K562 (cell line): ENCODE measurements around the gene GVQW3. TPM values are rescaled to one million over a fixed set of nuclear protein-coding genes. Genes with fewer than 3 reads are reported as not detected.

ENCODE experiments used
- ATAC-seq: fragments of 200-7000 bp; cut with Tn5 transposase; 3 replicates; pipeline ENCODE4 v1.9.1; 2020; ENCODE audit warnings: moderate library complexity
- BruUV-seq: library from RNA; stranded (reverse); fragments of 400-500 nt; replicated peaks from 2 replicates; lab custom pipeline; 2021; lab: Mats Ljungman, UMichigan
- CTCF ChIA-PET: fragments of 300-600 bp; formaldehyde crosslinking; extraction: SDS; loops from one replicate; lab custom pipeline; 2021; ENCODE audit warnings: low intra/inter-chr PET ratio; lab: Yijun Ruan, JAX
- POLR2A ChIA-PET: fragments of 300-600, 350-650 bp; sonication (Branson Sonifier 250); formaldehyde crosslinking; extraction: SDS; loops from one replicate; lab custom pipeline; 2021; ENCODE audit warnings: antibody characterized with exemption, inconsistent platforms; lab: Yijun Ruan, JAX
- DNase-seq, 4 experiments: peaks; one replicate each; pipeline versions ENCODE4 v3.0.0 to v3.0.0-alpha.2; 2011 to 2018; ENCODE audit warnings: low spot score in 3 of 4, mixed read lengths in 3 of 4; ENCODE audit errors: extremely low read depth in 1 of 4
- FAIRE-seq: peaks from 2 replicates; lab custom pipeline; 2011; peaks lifted over from hg19 to GRCh38; lab: Jason Lieb, UNC
- H2AFZ ChIP-seq: 2 replicates; pipeline ENCODE4 v1.6.0; 2011; ENCODE audit warnings: low read depth, low read length, control low read depth, inconsistent platforms
- H3K27ac ChIP-seq: fragments of 200-600 bp; 3 replicates; pipeline ENCODE4 v1.8.0; 2011; ENCODE audit warnings: low read depth, mild to moderate bottlenecking, control low read depth, inconsistent platforms, low read length, moderate library complexity, mixed read lengths; ENCODE audit errors: extremely low read depth
- H3K27me3 ChIP-seq, 2 experiments: fragments of 300-600 bp in 1 of 2; 2 replicates in 1 of 2; 3 replicates in 1 of 2; pipeline versions ENCODE4 v1.6.0 to v1.8.0; 2011; ENCODE audit warnings: inconsistent platforms in 2 of 2, low read length in 2 of 2, mild to moderate bottlenecking in 1 of 2, mixed read lengths in 1 of 2, moderate library complexity in 1 of 2; ENCODE audit not compliant: control insufficient read depth in 2 of 2, insufficient read depth in 2 of 2
- H3K36me3 ChIP-seq: fragments of 300-600 bp; 3 replicates; pipeline ENCODE4 v1.8.0; 2011; ENCODE audit warnings: mild to moderate bottlenecking, low read length, inconsistent platforms; ENCODE audit not compliant: control insufficient read depth, insufficient read depth
- H3K4me1 ChIP-seq, 2 experiments: fragments of 200-600 bp in 1 of 2; replicated peaks in 1 of 2; 2 replicates in 1 of 2; 3 replicates in 1 of 2; pipeline versions ENCODE4 v1.5.1 to v1.8.0; 2011; ENCODE audit warnings: inconsistent platforms in 2 of 2, low read length in 2 of 2, mild to moderate bottlenecking in 1 of 2, mixed read lengths in 1 of 2, moderate library complexity in 1 of 2; ENCODE audit not compliant: control insufficient read depth in 2 of 2, insufficient read depth in 2 of 2
- H3K4me2 ChIP-seq: 2 replicates; pipeline ENCODE4 v1.6.1; 2011; ENCODE audit warnings: low read length, control low read depth, inconsistent platforms, mixed read lengths; ENCODE audit not compliant: insufficient read depth
- H3K4me3 ChIP-seq: fragments of 200-600 bp; sonication (generic), shearing (Covaris generic); 2 replicates; pipeline ENCODE4 v1.5.1; 2016; ENCODE audit warnings: control low read depth, inconsistent platforms
- H3K79me2 ChIP-seq: fragments of 200-600 bp; 3 replicates; pipeline ENCODE4 v1.8.0; 2011; ENCODE audit warnings: low read length, inconsistent platforms; ENCODE audit not compliant: control insufficient read depth, insufficient read depth
- H3K9ac ChIP-seq, 2 experiments: 2 replicates each; pipeline versions ENCODE4 v1.6.0 to v1.6.1; 2011; ENCODE audit warnings: low read depth in 2 of 2, low read length in 2 of 2, control low read depth in 1 of 2, inconsistent platforms in 1 of 2, mild to moderate bottlenecking in 1 of 2, mixed read lengths in 1 of 2; ENCODE audit not compliant: insufficient read depth in 1 of 2
- H3K9me1 ChIP-seq: one replicate; pipeline ENCODE4 v1.6.0; 2011; ENCODE audit warnings: inconsistent platforms, mild to moderate bottlenecking, low read length, moderate library complexity; ENCODE audit not compliant: control insufficient read depth, insufficient read depth
- H3K9me3 ChIP-seq: replicated peaks from 2 replicates; pipeline ENCODE4 v1.5.1; 2011; ENCODE audit warnings: low read depth, low read length, inconsistent platforms; ENCODE audit not compliant: control insufficient read depth, insufficient read depth
- H4K20me1 ChIP-seq: replicated peaks from 2 replicates; pipeline ENCODE4 v1.6.1; 2011; ENCODE audit warnings: low read length, inconsistent platforms, mixed read lengths; ENCODE audit not compliant: control insufficient read depth, insufficient read depth
- ARNT ChIP-seq, 2 experiments: fragments of 450-650 bp; IDR thresholded peaks; 2 replicates each; pipeline ENCODE4 v1.6.1; 2016; ENCODE audit warnings: mild to moderate bottlenecking in 1 of 2
- BRD4 ChIP-seq: fragments of 200-600 bp; sonication (generic); IDR thresholded peaks from 2 replicates; pipeline ENCODE4 v1.6.1; 2017; ENCODE audit warnings: inconsistent platforms
- ETS1 ChIP-seq: conservative IDR thresholded peaks from 2 replicates; pipeline ENCODE4 v1.6.1; 2011; ENCODE audit warnings: low read depth, mild to moderate bottlenecking, low read length; ENCODE audit not compliant: control insufficient read depth
- EWSR1 ChIP-seq: fragments of 450-650 bp; IDR thresholded peaks from 2 replicates; pipeline ENCODE4 v1.6.1; 2018; ENCODE audit warnings: borderline replicate concordance, mild to moderate bottlenecking, low read depth, moderate library complexity; ENCODE audit not compliant: partially characterized antibody
- EZH2 ChIP-seq: IDR thresholded peaks from 2 replicates; pipeline ENCODE4 v1.6.1; 2012; ENCODE audit warnings: low read depth, mild to moderate bottlenecking, inconsistent platforms, low read length, borderline replicate concordance
- FOXA1 ChIP-seq: fragments of 450-650 bp; IDR thresholded peaks from 2 replicates; pipeline ENCODE4 v1.6.1; 2016; ENCODE audit warnings: mild to moderate bottlenecking, borderline replicate concordance
- FOXA3 ChIP-seq, 2 experiments: fragments of 450-650 bp in 1 of 2; sonication (generic) in 1 of 2; formaldehyde crosslinking; IDR thresholded peaks in 1 of 2; conservative IDR thresholded peaks in 1 of 2; 2 replicates each; pipeline versions ENCODE4 v1.4.0 to v1.8.0; 2020 to 2022; ENCODE audit warnings: mild to moderate bottlenecking in 2 of 2, missing genetic modification reagents in 1 of 2
- HNRNPH1 ChIP-seq: fragments of 200-400 bp; formaldehyde crosslinking; optimal IDR thresholded peaks from 2 replicates; pipeline ENCODE3; 2017; ENCODE audit warnings: low read depth, mild to moderate bottlenecking, low read length, moderate library complexity
- LCOR ChIP-seq: sonication (generic); formaldehyde crosslinking; IDR thresholded peaks from 2 replicates; pipeline ENCODE4 v1.8.0; 2022; ENCODE audit warnings: mild to moderate bottlenecking, missing genetic modification reagents
- MBD2 ChIP-seq: sonication (generic); IDR thresholded peaks from 2 replicates; pipeline ENCODE4 v1.6.1; 2016; ENCODE audit warnings: low read depth, borderline replicate concordance
- MYC ChIP-seq, 2 experiments: fragments of 250-450 bp in 1 of 2; sonication (Bioruptor Pico) in 1 of 2; IDR thresholded peaks; 2 replicates each; pipeline versions ENCODE4 v1.5.1 to v1.6.1; 2012 to 2021; ENCODE audit warnings: low read depth in 2 of 2, borderline replicate concordance in 1 of 2, improper control_type of control experiment in 1 of 2, low read length in 1 of 2, mild to moderate bottlenecking in 1 of 2, moderate library complexity in 1 of 2
- NCOA2 ChIP-seq, 2 experiments: fragments of 450-650 bp; IDR thresholded peaks; 2 replicates each; pipeline ENCODE4 v1.6.1; 2018; ENCODE audit warnings: mild to moderate bottlenecking in 2 of 2, moderate library complexity in 1 of 2; ENCODE audit not compliant: partially characterized antibody in 2 of 2
- POLR2G ChIP-seq: fragments of 200-400 bp; formaldehyde crosslinking; IDR thresholded peaks from 2 replicates; pipeline ENCODE4 v1.6.1; 2017; ENCODE audit warnings: low read depth, mild to moderate bottlenecking, antibody characterized with exemption, low read length, moderate library complexity
- ZNF239 ChIP-seq: fragments of 250-450 bp; sonication (Bioruptor Pico); IDR thresholded peaks from 2 replicates; pipeline ENCODE4 v1.4.0; 2020; ENCODE audit warnings: mild to moderate bottlenecking
- ZNF431 ChIP-seq: sonication (generic); formaldehyde crosslinking; IDR thresholded peaks from 2 replicates; pipeline ENCODE4 v1.8.0; 2022; ENCODE audit warnings: mild to moderate bottlenecking, missing genetic modification reagents
- ZNF785 ChIP-seq: fragments of 250-450 bp; sonication (Bioruptor Pico); IDR thresholded peaks from 2 replicates; pipeline ENCODE4 v1.4.0; 2020; ENCODE audit warnings: mild to moderate bottlenecking
- ZZZ3 ChIP-seq: fragments of 450-650 bp; IDR thresholded peaks from 2 replicates; pipeline ENCODE4 v1.6.1; 2016; ENCODE audit warnings: antibody characterized with exemption, mild to moderate bottlenecking, moderate library complexity
- WGBS: fragments of 100-300 bp; shearing (Covaris generic); methylation state at CpG from one replicate; pipeline ENCODE4 v1.1.6; 2016; ENCODE audit warnings: low coverage, mixed read lengths; ENCODE audit not compliant: insufficient coverage; ENCODE audit errors: missing lambda C conversion rate; 5-methylcytosine and 5-hydroxymethylcytosine counted together
- in situ Hi-C: fragments of 300-500 bp; cut with MboI; formaldehyde crosslinking; loops from 4 replicates; pipeline ENCODE4 v1.15.0; 2018; ENCODE audit warnings: inconsistent platforms, mixed read lengths
- intact Hi-C: fragments of 100-400 bp; cut with micrococcal nuclease; formaldehyde crosslinking; loops from 2 replicates; pipeline ENCODE4 v1.14.2; 2022
- polyA plus RNA-seq, 8 experiments: library from polyadenylated mRNA; depleted of rRNA in 4 of 8; stranded (reverse) in 5 of 8; unstranded in 3 of 8; fragments of >200 nt; fragmentation: Nextera tagmentation in 2 of 8; fragmentation: Illumina TruSeq in 1 of 8; extraction: Ambion mirVana in 2 of 8; extraction: Trizol in 1 of 8; gene quantifications; 2 replicates each; pipeline versions ENCODE4 v1.2.1 to v1.2.3, GENCODE V29; 2011 to 2014; ENCODE audit warnings: inconsistent platforms in 1 of 8, missing spikeins in 1 of 8
- total RNA-seq, 7 experiments: library from RNA; depleted of rRNA in 6 of 7; stranded (reverse); fragments of >200 nt in 6 of 7; fragmentation: Illumina TruSeq in 2 of 7; extraction: Trizol in 2 of 7; gene quantifications; 2 replicates each; pipeline versions ENCODE4 v1.2.1 to v1.2.3, GENCODE V29; 2011 to 2021; ENCODE audit warnings: low replicate concordance in 1 of 7
- TF ChIP-seq, protein P1 (sequence below): sonication (generic); formaldehyde crosslinking; IDR thresholded peaks from 2 replicates; pipeline ENCODE4 v1.8.1; 2022; ENCODE audit warnings: missing genetic modification reagents

Gene GVQW3
- total and polyA plus RNA-seq, 9 of the 15 experiments (the other 6 are each of a cell fraction or from before 2014, with no cell fraction given): 0.66 to 5.7 (median 2.1) TPM

- DNase-seq (no peak), FAIRE-seq (no peak), ATAC-seq (no peak)
- TF ChIP-seq POLR2G (no peak), FOXA1 (no peak), ZZZ3 (no peak), MBD2 (no peak), HNRNPH1 (no peak), NCOA2 (IDR thresholded peaks at IDR 0.05; ENCODE audit: partially characterized antibody in 2 of 2) (no peak), EZH2 (no peak), FOXA3 (CRISPR knock-in tag; conservative IDR thresholded peaks at IDR 0.05 in 1 of 2, IDR thresholded peaks at IDR 0.05 in 1 of 2) (no peak), ZNF431 (no peak), ZNF785 (no peak), ZNF239 (CRISPR knock-in tag) (no peak), ETS1 (no peak), ARNT (IDR thresholded peaks at IDR 0.05) (no peak), BRD4 (no peak), MYC (IDR thresholded peaks at IDR 0.05; ENCODE audit: low read depth, low read length) (no peak), MYC (CRISPR knock-in tag; IDR thresholded peaks at IDR 0.05; ENCODE audit: borderline replicate concordance, low read depth) (no peak), EWSR1 (no peak), LCOR (CRISPR knock-in tag) (no peak)
- TF ChIP-seq, protein P1, sequence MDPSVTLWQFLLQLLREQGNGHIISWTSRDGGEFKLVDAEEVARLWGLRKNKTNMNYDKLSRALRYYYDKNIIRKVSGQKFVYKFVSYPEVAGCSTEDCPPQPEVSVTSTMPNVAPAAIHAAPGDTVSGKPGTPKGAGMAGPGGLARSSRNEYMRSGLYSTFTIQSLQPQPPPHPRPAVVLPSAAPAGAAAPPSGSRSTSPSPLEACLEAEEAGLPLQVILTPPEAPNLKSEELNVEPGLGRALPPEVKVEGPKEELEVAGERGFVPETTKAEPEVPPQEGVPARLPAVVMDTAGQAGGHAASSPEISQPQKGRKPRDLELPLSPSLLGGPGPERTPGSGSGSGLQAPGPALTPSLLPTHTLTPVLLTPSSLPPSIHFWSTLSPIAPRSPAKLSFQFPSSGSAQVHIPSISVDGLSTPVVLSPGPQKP: no peak
- Histone ChIP-seq H3K9ac (no peak overlapping the region), H4K20me1 (no peaks in the 10 kb centered on the region), H3K9me3 (no peaks in the 10 kb centered on the region), H3K27ac (no peak overlapping the region), H3K36me3 (peaks cover 75% of the 10 kb centered on the region), H2AFZ (no peak overlapping the region), H3K27me3 (no peaks in the 10 kb centered on the region), H3K79me2 (no peaks in the 10 kb centered on the region), H3K4me3 (no peak overlapping the region), H3K4me1 (no peaks in the 10 kb centered on the region), H3K9me1 (no peaks in the 10 kb centered on the region), H3K4me2 (no peak overlapping the region)
- in situ Hi-C loops: no loop called here
- 93% methylated on average over 2 of the region's 2 CpGs for WGBS
- ChIA-PET CTCF (no interaction called here), POLR2A (interaction anchor here (1.1 kb wide), 1 partner anchor 10 kb away, joined by 3 read pairs; no protein-coding TSS in a partner anchor)
- intact Hi-C loops: no loop called here
- BruUV-seq: no TSS peak
Measured at GRCh38 chr11:76456571-76456970, 75.4 kb downstream of the GVQW3 start.
